Activated gamma-delta T cell (primary cell): ENCODE results near the gene BANP.
"Not testable (repeated sequence)": the region's sequence is repeated elsewhere in the genome, so short reads cannot be mapped to it uniquely, and the experiment has no call there.

Source experiments
- DNase-seq: peaks from one replicate; lab custom pipeline; 2025; lab: John Stamatoyannopoulos, UW

Gene BANP

GRCh38 chr16:88066680-88067529, 115.7 kb downstream of the BANP start:
- DNase-seq, result no peak

GRCh38 chr16:88067530-88068411, 116.5 kb downstream of the BANP start:
- DNase-seq, result no peak

- DNase-seq, result no peak
Measured at GRCh38 chr16:88068476-88069396, 117.5 kb downstream of the BANP start.

GRCh38 chr16:88069397-88070168, 118.3 kb downstream of the BANP start:
- DNase-seq, result no peak

GRCh38 chr16:88070341-88070740, 119.1 kb downstream of the BANP start:
- no peak for DNase-seq

- DNase-seq, result no peak
Measured at GRCh38 chr16:88070989-88071625, 119.9 kb downstream of the BANP start.

GRCh38 chr16:88071908-88072307, 120.7 kb downstream of the BANP start:
- no peak for DNase-seq

- no peak for DNase-seq
Measured at GRCh38 chr16:88072571-88073001, 121.4 kb downstream of the BANP start.

GRCh38 chr16:88073201-88073721, 122.0 kb downstream of the BANP start:
- no peak for DNase-seq

GRCh38 chr16:88074041-88074440, 122.8 kb downstream of the BANP start:
- no peak for DNase-seq

- no peak for DNase-seq
Measured at GRCh38 chr16:88076211-88076931, 125.1 kb downstream of the BANP start.

- not testable (repeated sequence) for DNase-seq
Measured at GRCh38 chr16:88076932-88077320, 125.7 kb downstream of the BANP start.

- no peak for DNase-seq
Measured at GRCh38 chr16:88077328-88078108, 126.3 kb downstream of the BANP start.

- no peak for DNase-seq
Measured at GRCh38 chr16:88078111-88078775, 127.0 kb downstream of the BANP start.

- no peak for DNase-seq
Measured at GRCh38 chr16:88083582-88083981, 132.3 kb downstream of the BANP start.

- DNase-seq, result no peak
Measured at GRCh38 chr16:88084881-88085280, 133.6 kb downstream of the BANP start.

GRCh38 chr16:88086571-88087516, 135.6 kb downstream of the BANP start:
- no peak for DNase-seq
